ENCODE data around the gene TRMT5.
A peak's percentile ranks its signal among the peaks of the same experiment; 100 is the strongest.

Gene TRMT5, protein sequence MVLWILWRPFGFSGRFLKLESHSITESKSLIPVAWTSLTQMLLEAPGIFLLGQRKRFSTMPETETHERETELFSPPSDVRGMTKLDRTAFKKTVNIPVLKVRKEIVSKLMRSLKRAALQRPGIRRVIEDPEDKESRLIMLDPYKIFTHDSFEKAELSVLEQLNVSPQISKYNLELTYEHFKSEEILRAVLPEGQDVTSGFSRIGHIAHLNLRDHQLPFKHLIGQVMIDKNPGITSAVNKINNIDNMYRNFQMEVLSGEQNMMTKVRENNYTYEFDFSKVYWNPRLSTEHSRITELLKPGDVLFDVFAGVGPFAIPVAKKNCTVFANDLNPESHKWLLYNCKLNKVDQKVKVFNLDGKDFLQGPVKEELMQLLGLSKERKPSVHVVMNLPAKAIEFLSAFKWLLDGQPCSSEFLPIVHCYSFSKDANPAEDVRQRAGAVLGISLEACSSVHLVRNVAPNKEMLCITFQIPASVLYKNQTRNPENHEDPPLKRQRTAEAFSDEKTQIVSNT

DNA sequence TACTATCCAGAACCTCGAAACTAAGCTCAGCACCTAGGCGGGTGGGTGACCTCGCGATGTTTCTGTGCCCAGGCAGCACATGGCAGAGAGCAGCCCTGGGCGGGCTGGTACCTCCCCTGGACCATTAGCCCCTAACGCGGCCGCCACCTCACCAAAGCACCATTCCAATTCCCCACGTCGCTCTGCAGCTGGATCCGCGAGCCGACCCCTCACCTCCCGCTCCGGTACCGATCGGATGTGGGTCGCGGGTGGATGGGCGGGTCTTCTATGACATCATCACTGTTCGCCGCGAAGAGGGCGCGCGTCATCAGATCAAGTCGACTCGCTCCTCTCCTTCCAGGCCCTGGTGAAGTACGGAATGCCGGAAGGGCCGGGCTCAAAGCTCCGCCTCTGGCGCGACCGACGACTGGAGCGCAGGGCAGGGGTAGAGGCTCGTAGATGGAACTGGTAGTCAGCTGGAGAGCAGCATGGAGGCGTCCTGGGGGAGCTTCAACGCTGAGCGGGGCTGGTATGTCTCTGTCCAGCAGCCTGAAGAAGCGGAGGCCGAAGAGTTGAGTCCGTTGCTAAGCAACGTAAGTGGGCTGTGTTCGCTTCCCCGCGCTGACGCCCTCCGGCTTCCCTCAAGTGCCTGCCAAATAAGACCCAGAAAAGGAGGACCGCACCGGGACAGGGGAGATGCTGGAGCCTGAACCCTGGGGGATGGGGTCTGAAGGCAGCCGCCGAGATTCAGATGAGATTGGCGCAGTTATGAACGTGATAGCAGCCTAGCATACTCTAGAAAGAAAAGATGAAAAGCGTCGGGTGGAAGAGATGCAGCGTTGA, at the start of gene TRMT5, which contains the start of gene SLC38A6:
Gene TRMT5 (minus strand): TSS at position 269 of the 822 bp plus-strand sequence. CDS start 106 bp downstream, at position 163.
Gene SLC38A6 (plus strand): TSS at position 435 of the 822 bp plus-strand sequence. CDS start 33 bp downstream, at position 468.
- peak; percentile 59 to 86 for DNase-seq

DNA sequence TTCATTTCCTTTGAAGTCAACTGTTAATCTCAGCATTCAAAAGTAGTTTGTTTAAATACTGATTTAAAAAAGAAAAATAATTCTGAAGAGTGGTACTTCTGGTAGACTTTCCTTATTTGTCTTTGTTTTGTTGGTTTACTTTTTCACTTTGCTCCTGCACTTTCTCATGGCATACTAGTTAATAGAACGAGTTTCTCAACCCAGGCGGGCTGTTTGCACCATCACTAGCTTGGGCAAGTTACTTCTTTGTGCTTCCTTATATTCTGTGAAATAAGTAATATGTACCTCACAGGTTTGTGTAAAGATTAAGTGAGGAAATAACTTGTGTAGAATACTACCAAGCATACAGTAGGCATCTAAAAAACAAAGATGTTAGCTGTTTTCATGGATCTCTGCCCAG, 45.6 kb upstream of the TRMT5 start:
- DNase-seq = no peak

DNA sequence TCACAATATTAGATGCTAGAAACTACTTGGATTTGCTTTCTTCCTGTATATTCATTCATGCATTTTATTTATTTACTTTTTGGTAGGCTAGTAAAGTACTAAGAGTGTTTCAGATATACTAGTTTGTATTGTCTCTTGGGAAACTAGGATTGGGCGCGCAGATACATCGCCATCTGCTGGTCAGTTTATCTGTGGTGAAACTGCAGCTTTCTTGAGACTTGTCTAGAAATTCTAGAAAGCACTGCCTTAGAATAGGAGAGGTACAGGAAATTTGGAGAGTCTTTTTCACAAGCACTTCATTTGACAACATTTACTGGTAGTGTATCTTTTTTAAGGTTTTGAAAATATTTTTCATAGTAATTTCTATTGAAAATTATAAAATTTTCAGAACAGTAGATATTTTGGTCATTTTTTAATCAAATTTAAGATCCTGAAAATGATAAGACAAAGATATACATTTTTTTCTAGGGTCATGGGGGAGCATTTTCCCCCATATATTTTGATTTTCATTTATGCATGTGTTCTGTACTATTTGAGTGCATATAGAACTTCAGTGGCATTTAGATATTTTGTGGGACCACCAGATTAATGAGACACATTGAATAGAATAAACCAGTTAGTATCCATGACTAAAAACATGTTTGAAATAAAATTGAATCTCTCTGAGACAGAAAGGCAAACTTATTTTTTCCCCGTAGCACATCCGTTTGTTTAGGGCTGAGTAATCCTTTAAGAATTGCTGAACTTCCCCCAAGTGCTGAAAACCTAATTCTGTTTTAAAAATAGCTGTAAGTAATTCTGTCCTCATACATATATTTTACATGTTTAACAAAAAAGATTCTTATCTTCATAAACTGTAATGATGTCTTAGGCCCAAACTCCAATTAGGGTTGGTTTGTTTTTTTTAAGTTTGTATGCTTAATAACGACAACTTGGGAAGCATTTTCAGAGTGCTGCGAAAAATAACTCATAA, 44.7 kb upstream of the TRMT5 start:
- peak in 1 of 2 donors; percentile 33 for DNase-seq

DNA sequence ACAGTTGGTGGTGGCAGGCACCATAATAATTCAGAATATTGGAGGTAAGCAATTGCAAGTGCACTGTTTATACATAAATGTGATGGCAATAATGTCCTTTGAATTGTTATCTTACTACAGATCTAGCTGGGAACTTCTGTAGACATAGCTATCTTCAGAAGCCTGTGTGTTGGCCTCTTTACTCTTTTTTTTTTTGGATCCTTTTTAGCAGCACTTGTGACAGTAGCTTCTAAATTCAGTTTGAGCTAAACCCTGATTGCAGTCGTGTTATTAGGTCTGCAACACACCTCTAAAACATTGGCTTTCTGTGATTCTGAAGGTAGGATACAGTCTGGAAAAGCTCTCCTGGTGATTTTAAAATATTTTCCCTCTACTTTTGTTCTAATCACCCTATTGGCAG, 38.7 kb upstream of the TRMT5 start:
- DNase-seq = no peak

DNA sequence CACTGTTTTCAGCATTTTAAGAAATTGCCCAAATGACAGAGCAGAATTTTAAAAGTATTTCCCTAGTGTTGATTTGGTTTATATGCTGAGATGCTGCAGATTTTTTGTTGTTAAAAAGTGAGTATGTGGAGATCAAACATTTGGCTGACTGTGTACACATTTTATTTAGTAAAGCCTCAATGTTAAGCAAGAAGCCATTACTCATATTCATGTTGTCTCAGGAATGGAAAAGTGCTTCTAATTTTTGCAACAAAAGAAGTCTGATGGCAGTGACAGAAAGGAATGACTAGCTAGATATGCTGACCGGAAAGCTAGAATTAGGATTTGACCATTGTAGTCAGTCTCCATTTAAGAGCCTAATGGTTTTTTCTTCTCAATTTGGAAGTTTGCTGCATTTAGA, 22.7 kb upstream of the TRMT5 start:
- DNase-seq = no peak

DNA sequence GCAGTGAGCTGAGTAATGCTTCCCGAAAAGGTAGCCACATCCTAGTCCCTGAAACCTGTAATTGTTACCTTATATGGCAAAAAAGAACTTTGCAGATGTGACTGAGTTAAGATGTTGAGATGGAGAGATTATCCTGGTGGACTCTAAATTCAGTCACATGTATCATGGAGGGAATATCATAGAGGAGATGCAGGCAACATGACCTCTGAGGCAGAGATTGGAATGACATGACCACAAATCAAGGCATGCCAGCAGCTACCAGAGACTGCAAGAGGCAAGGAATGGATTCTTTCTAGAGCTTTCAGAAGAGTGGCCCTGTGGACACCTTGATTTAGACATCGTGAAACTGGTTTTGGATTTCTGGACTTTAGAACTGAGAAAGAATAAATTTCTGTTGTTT, 18.7 kb upstream of the TRMT5 start:
- no peak for DNase-seq

DNA sequence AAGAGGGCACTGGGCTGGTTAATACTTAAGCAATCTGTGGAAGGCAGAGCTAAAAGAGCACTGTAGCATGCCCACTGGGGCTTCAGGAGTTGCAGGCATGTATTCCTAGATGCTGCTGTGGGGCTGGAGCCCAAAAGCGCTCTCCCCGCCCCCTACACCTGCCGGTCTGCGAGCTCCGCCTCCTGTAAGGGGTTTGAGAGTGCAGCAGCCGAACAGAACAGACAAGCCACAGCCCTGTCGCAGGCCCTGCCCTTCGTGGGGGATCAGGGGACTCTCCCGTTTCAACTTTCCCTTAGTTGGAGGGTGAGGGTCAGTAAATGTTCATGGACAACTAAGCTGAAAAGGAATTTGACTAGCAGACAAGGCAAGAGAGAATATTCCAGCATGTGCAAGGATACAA, 17.7 kb upstream of the TRMT5 start:
- no peak for DNase-seq

DNA sequence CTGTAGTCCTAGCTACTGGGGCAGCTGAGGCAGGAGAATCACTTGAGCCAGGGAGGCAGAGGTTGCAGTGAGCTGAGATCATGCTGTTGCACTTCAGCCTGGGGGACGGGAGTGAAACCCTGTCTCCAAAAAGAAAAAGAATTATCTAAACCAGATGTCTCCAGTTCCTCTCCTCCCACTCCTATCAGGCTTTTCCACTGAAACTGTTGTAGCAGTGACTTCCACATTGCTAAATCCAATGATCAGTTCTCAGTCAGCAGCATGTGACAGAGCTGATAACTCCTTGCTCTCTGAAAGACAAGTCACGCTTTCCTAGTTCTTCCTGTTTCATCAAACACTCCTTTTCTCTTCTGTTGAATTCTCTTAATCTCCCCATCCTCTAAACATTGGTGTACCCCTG, 8.7 kb upstream of the TRMT5 start:
- DNase-seq = no peak

DNA sequence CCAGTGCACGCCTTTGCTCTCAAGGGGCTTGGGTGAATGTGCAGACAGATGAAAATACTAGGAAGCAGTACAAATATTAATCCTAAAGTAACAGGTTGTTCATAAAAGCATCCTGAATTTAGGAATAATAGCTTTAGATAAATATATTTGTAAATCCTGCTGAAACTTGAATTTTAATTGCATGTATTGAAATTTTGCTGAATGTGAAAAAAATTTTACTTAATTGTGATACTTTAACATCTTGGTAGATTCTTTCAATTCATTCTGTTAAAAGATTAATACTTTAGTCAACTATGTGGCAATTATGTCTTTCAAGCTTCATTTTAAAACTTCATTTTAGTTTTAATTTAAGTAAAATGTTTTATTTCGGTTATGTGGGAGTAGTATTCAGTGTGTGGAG, 5.6 kb upstream of the TRMT5 start:
- DNase-seq = no peak

DNA sequence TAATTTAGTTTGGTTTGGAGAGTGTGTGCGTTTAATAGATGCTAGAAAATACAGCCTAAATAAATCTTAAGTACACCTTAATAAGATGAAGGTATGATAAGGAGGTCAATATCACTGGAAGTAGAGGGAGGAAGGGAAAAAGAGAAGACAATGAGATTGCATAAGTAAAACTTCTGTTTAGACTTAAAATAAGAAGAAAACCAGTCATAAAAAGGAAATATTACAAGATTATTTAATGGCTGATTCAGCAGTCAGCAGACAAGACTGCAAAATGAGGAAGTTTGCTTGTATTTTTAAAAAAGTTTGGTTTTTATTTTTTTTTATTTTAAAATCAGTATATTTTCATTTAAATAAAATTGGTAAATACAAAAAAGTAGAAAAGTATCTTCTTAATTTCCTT, 3.3 kb upstream of the TRMT5 start:
- DNase-seq = no peak

DNA sequence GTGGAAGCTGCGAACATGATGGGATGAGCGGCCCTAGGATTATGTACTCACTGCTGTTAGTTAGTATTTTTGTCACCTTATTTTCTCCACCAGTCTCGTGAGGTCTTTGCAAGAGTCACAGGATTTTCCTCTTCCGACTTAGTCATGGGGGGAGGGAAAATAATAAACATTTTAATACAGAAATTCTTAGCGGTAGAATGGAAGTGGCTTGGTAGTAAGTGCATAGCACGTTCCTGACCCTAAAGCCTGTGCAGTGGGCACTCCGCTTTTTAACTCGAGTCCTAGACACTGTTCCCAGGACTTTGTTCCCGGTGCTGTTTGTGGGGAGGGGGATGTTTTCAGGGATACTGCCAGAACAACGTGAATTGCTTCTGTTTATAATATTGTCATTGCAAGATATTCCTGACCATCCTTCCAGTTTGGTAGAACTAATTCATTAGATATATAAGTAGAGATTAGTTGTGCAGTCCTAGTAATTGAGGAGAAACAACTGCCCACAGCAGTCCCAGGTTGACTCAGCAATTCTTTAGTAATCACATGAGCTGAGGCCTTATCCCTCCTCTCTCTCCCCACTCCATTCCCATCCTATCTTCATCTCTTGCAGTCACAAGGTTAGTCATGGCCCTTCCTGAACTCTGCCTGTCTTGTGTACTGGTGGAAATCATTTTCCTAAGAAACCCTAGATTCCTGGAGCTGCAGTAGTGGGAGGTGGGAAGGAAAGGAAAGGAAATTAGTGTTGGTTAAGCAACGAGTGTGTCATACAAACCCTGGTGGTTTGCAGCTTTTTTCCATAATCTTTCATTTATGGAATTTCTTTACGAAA, 965 bp upstream of the TRMT5 start:
- no peak for DNase-seq

DNA sequence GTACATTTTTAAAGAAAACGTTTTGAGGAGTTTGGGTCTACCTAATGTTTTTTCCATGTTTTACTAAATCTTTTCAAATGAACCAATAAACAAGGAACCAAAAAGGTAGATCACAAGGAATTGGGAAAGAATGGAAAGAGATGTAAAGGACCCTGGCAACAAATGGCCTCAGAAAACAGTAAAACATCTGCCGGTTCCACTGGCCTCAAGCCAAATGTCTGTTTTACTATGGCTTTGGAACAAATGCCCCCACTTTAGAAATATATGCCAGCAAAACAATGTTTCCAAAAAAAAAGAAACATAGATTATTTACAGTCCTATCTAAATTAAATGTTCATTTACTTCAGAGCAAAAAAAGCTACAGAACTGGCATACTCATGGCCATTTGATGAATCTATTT, 3.0 kb downstream of the TRMT5 start:
- DNase-seq = no peak

DNA sequence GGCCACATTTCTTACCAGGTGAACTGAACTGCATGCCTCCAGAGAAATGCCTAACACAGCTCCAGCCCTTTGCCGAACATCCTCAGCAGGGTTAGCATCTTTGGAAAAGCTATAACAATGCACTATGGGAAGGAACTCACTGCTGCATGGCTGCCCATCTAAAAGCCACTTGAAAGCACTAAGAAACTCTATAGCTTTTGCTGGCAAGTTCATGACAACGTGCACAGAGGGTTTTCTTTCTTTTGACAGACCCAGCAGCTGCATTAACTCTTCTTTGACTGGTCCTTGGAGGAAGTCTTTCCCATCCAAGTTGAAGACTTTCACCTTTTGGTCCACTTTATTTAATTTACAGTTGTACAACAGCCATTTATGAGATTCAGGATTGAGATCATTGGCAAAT, 5.3 kb downstream of the TRMT5 start:
- no peak for DNase-seq

DNA sequence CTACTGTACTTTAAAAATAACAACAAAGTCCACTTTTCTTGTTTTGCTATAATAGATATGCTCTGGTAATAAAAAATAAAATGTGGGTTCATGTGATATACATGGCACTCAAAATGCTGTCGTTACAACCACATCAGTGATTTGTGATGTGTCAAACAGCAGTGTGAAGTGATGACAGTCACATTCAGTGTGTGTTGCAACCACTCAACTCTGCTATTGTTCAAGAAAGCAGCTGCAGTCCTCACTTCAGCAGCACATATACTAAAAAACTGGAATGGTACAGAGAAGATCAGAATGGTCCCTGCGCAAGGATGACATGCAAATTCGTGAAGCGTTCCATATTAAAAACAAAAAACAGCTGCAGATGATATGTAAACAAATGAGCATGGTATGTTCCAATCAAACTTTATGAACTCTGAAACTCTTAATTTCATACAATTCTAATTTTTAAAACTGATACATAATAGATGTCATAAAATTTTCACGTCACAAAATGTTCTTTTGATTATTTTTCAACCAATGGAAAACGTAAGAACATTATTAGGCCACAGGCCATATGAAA, 6.7 kb downstream of the TRMT5 start:
- DNase-seq = no peak

DNA sequence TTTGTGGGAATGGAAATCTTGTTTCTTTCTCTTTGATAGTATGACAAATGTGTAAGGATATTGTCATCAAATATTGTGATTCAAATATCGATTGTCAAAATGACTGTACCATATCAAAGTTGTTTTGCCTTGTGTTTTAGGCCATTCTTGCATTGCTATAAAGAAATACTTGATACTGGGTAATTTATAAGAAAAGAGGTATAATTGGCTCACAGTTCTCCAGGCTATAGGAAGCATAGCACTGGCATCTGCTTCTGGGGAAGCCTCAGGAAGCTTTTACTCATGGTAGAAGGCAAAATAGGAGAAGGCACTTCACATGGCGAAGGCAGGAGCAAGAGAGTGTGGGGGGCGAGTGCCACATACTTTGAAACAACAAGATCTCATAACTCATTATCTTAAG, 7.8 kb downstream of the TRMT5 start:
- DNase-seq = no peak

DNA sequence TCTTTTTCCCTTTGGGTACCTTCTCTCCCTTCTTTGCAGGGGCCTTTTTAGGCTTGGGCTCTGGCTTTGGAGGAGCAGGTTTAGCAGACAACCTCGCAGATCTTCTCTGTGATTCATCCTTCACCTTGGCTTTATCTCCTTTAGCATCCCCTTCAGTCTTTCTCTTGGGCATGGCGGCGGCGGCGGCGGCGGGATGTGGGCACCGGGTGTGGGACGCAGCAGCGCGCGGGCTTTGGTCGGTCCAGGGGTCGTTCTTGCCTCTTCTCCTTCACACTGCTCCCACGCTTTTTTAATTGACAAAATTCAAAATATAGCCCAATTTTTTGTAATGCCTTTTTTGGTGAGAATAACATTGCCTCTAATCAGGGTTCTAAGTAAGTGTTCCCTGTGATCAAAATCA, 8.6 kb downstream of the TRMT5 start:
- no peak for DNase-seq

DNA sequence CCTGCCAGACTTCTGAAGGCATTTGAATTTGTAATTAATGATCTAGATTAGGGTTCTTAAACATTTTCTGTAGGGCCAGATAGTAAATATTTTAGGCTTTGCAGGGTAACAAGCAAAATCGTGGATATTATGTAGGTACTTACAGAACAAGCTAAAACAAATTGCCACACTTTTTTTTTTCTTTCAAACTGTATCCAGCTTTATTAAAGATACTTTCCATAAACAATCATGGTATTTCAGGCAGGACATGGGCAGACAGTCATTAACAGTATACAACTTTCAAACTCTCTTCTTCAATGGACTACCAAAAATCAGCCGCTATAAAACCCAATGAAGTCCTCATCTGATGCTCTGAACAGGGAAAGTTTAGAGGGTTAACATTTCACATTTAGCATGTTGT, 9.6 kb downstream of the TRMT5 start:
- DNase-seq = no peak

DNA sequence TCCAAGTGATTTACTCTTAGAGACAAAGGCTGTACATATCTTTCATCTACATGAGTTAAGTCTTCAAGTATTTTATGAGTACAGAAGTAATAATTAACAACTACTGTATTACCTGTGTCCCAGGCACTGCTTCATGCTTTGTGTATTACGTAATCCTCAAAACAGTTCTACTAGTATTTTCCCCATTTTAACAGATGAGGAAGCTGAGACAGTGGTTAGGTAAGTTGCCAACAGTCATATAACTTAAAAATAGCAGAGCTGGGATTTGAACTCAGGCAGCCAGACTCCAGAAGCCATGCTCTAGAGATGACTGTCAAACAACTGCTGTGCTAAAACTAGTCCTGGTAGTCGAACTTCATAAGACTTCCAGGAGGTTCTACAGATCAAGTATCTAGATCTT, 10.7 kb downstream of the TRMT5 start:
- no peak for DNase-seq

DNA sequence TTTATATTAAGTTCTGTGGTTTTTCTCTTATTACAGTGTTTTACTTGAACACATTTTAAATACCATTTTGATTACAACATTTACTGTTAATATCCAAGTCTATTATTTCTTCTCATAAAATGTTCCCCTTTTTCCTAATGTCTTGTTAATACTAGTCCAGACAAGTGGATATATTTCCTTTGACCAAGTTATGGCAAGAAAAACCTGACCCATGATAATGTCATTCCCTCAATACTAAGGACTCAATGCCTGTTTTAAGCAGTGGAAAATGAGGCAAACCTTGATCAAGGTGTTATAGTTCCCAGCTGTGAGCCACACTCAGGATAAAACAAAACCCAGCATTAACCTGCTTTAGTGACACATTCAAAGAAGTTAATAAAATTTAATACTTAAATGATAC, 12.2 kb downstream of the TRMT5 start:
- no peak for DNase-seq

DNA sequence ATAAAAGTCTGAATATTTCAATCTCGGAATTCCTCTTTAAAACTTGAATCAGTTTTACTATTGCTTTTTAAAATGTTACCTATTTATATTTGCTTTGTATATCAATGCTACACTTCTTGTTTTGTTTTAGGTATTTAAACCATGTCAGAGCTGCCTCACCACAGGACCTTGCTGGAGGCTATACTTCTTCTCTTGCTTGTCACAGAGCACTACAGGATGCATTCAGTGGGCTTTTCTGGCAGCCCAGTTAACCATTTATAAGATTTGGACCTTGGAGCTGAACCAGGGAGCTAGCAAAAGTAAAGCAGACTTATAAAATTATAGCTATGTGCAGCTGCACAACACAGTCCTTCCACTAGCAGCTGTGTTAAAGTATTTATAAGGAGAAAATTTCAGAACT, 12.8 kb downstream of the TRMT5 start:
- DNase-seq = no peak

DNA sequence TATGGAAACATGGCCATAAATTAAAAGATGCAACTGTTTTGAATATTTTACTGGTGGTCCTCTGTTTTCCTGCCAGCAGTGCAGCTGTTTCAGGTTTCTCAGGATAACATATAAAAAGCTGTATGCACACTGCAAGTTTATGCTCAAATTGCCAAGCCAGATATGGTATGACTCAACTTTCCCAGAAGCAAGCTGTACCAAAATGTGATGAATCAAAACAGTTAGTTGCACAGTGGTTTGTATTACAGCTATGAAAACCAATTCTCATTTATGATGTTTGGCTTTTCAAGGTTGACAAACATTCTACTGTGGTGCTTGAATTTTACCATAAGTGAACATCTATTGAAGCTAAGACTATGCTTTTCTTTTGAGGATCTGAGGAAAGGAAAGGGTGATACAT, 15.5 kb downstream of the TRMT5 start:
- DNase-seq = no peak

Measured in bone marrow (tissue), 2 donors.